ENCODE results near the gene HM13.

DNA sequence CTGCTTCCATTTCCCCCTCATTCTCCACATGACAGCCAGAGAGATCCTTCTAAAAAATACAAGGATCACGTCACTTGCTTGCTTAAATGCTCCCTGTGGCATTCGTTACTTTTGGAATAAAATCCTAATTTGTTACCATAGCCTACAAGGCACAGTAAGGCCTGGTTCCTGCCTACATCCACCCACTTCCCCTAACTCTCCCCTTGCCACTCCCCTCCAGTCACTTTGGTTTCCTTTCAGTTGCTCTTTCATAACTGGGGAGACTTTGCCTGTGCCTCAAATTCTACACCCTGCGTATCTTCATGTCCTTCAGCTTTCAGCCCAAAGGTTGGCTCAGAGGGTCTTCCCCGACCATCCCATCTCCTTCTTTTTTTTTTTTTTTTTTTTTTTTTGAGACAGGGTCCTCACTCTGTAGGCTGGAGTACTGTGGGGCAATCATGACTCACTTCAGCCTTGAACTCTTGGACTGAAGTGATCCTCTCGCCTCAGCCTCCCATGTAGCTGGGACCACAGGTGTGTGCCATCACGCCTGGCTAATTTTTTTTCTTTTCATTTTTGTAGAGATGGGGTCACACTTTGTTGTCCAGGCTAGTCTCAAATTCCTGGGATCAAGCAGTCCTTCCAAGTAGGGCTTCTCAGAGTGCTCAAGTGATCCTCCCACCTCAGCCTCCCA, 103.3 kb downstream of the HM13 start:
- TF ChIP-seq, protein P1, sequence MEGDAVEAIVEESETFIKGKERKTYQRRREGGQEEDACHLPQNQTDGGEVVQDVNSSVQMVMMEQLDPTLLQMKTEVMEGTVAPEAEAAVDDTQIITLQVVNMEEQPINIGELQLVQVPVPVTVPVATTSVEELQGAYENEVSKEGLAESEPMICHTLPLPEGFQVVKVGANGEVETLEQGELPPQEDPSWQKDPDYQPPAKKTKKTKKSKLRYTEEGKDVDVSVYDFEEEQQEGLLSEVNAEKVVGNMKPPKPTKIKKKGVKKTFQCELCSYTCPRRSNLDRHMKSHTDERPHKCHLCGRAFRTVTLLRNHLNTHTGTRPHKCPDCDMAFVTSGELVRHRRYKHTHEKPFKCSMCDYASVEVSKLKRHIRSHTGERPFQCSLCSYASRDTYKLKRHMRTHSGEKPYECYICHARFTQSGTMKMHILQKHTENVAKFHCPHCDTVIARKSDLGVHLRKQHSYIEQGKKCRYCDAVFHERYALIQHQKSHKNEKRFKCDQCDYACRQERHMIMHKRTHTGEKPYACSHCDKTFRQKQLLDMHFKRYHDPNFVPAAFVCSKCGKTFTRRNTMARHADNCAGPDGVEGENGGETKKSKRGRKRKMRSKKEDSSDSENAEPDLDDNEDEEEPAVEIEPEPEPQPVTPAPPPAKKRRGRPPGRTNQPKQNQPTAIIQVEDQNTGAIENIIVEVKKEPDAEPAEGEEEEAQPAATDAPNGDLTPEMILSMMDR (IDR thresholded peaks at IDR 0.05; ENCODE audit: low read depth, low read length, poor library complexity, severe bottlenecking): no peak
- TF ChIP-seq EZH2phosphoT487 (IDR thresholded peaks at IDR 0.05; ENCODE audit: borderline replicate concordance, low read length): no peak
